H9 (cell line): Measurements from ENCODE around the gene DSN1. TPM values are rescaled to one million over a fixed set of nuclear protein-coding genes. Genes with fewer than 3 reads are reported as not detected.

ENCODE experiments used
- DNase-seq: peaks from one replicate; pipeline ENCODE4 v3.0.0-alpha.2; 2017
- H2AFZ ChIP-seq: one replicate; pipeline ENCODE4 v1.6.1; 2013; ENCODE audit warnings: mild to moderate bottlenecking, low read length, control low read depth, moderate library complexity
- H2AK5ac ChIP-seq: 2 replicates; pipeline ENCODE4 v1.6.1; 2013; ENCODE audit warnings: low read length, control low read depth, mixed read lengths; ENCODE audit not compliant: insufficient read length
- H2BK120ac ChIP-seq: one replicate; pipeline ENCODE4 v1.6.1; 2013; ENCODE audit warnings: low read depth, mild to moderate bottlenecking, low read length, control low read depth, inconsistent platforms; ENCODE audit not compliant: poor library complexity, severe bottlenecking
- H2BK12ac ChIP-seq: 2 replicates; pipeline ENCODE4 v1.6.1; 2013; ENCODE audit warnings: low read length, control low read depth, mixed read lengths, low read depth; ENCODE audit not compliant: insufficient read length
- H2BK15ac ChIP-seq: 2 replicates; pipeline ENCODE4 v1.6.1; 2013; ENCODE audit warnings: low read depth, low read length, control low read depth
- H2BK20ac ChIP-seq: one replicate; pipeline ENCODE4 v1.6.1; 2013; ENCODE audit warnings: low read depth, mild to moderate bottlenecking, low read length, control low read depth, inconsistent platforms; ENCODE audit not compliant: poor library complexity, severe bottlenecking
- H2BK5ac ChIP-seq: 2 replicates; pipeline ENCODE4 v1.6.1; 2013; ENCODE audit warnings: low read length, control low read depth, mixed read lengths; ENCODE audit not compliant: insufficient read length
- H3K14ac ChIP-seq: 2 replicates; pipeline ENCODE4 v1.6.1; 2013; ENCODE audit warnings: low read length, control low read depth; ENCODE audit not compliant: insufficient read depth
- H3K18ac ChIP-seq: 2 replicates; pipeline ENCODE4 v1.6.1; 2013; ENCODE audit warnings: low read depth, mild to moderate bottlenecking, mixed read lengths, low read length, control low read depth; ENCODE audit not compliant: insufficient read length
- H3K23ac ChIP-seq: 2 replicates; pipeline ENCODE4 v1.6.1; 2013; ENCODE audit warnings: low read length, control low read depth, mixed read lengths, low read depth; ENCODE audit not compliant: insufficient read length
- H3K23me2 ChIP-seq: 2 replicates; pipeline ENCODE4 v1.6.1; 2013; ENCODE audit warnings: low read depth, mild to moderate bottlenecking, mixed read lengths, low read length, control low read depth; ENCODE audit not compliant: insufficient read length, poor library complexity, severe bottlenecking
- H3K27ac ChIP-seq: 2 replicates; pipeline ENCODE4 v1.5.1; 2013; ENCODE audit warnings: low read length, control low read depth, mixed read lengths, low read depth; ENCODE audit not compliant: insufficient read length
- H3K27me3 ChIP-seq: 2 replicates; pipeline ENCODE4 v1.6.1; 2013; ENCODE audit warnings: low read length, control low read depth, inconsistent platforms; ENCODE audit not compliant: insufficient read depth
- H3K4ac ChIP-seq: 2 replicates; pipeline ENCODE4 v1.6.1; 2013; ENCODE audit warnings: low read depth, mild to moderate bottlenecking, control low read depth, inconsistent platforms, low read length, moderate library complexity
- H3K4me1 ChIP-seq: 2 replicates; pipeline ENCODE4 v1.6.1; 2013; ENCODE audit warnings: low read length, control low read depth, inconsistent platforms; ENCODE audit not compliant: insufficient read depth
- H3K4me2 ChIP-seq: 2 replicates; pipeline ENCODE4 v1.6.1; 2013; ENCODE audit warnings: low read length, control low read depth, mixed read lengths; ENCODE audit not compliant: insufficient read length, insufficient read depth
- H3K56ac ChIP-seq: 2 replicates; pipeline ENCODE4 v1.6.1; 2013; ENCODE audit warnings: low read depth, mild to moderate bottlenecking, mixed read lengths, low read length, control low read depth; ENCODE audit not compliant: insufficient read length
- H3K79me1 ChIP-seq: 2 replicates; pipeline ENCODE4 v1.6.1; 2013; ENCODE audit warnings: low read depth, mild to moderate bottlenecking, moderate library complexity, low read length, control low read depth, inconsistent platforms; ENCODE audit not compliant: insufficient read depth, poor library complexity, severe bottlenecking
- H3K79me2 ChIP-seq: 2 replicates; pipeline ENCODE4 v1.6.1; 2013; ENCODE audit warnings: low read length, control low read depth, inconsistent platforms; ENCODE audit not compliant: insufficient read depth
- H3K9ac ChIP-seq: 2 replicates; pipeline ENCODE4 v1.6.1; 2013; ENCODE audit warnings: low read length, control low read depth, mixed read lengths; ENCODE audit not compliant: insufficient read length; ENCODE audit errors: extremely low read depth
- H3K9me3 ChIP-seq: one replicate; pipeline ENCODE4 v1.6.1; 2013; ENCODE audit warnings: low read depth, low read length, inconsistent platforms; ENCODE audit not compliant: control insufficient read depth
- H3T11ph ChIP-seq: one replicate; pipeline ENCODE4 v1.6.1; 2013; ENCODE audit warnings: mild to moderate bottlenecking, low read length, control low read depth, inconsistent platforms
- H4K20me1 ChIP-seq: one replicate; pipeline ENCODE4 v1.6.1; 2013; ENCODE audit not compliant: control insufficient read depth, insufficient read length, insufficient read depth
- H4K5ac ChIP-seq: 2 replicates; pipeline ENCODE4 v1.6.1; 2013; ENCODE audit warnings: low read depth, mild to moderate bottlenecking, mixed read lengths, low read length, control low read depth; ENCODE audit not compliant: insufficient read length
- H4K8ac ChIP-seq: replicated peaks from 2 replicates; pipeline ENCODE4 v1.6.1; 2013; ENCODE audit warnings: low read length, control low read depth, mixed read lengths, low read depth; ENCODE audit not compliant: insufficient read length
- H4K91ac ChIP-seq: 2 replicates; pipeline ENCODE4 v1.6.1; 2013; ENCODE audit warnings: low read depth, mild to moderate bottlenecking, moderate library complexity, mixed read lengths, low read length, control low read depth; ENCODE audit not compliant: insufficient read length
- H3K27ac Mint-ChIP-seq, 3 experiments: 2 replicates in 2 of 3; 3 replicates in 1 of 3; pipeline ENCODE4 v1.8.0; 2020 to 2021; ENCODE audit warnings: mixed read lengths in 3 of 3, mild to moderate bottlenecking in 1 of 3, moderate library complexity in 1 of 3
- H3K27me3 Mint-ChIP-seq: 2 replicates; pipeline ENCODE4 v1.8.0; 2021; ENCODE audit warnings: low read depth, mild to moderate bottlenecking, moderate library complexity, mixed read lengths
- H3K36me3 Mint-ChIP-seq, 3 experiments: 2 replicates in 2 of 3; 3 replicates in 1 of 3; pipeline ENCODE4 v1.8.0; 2020 to 2021; ENCODE audit warnings: low read depth in 3 of 3, mixed read lengths in 3 of 3; ENCODE audit not compliant: insufficient read depth in 1 of 3
- H3K4me1 Mint-ChIP-seq, 2 experiments: 2 replicates each; pipeline ENCODE4 v1.8.0; 2020; ENCODE audit warnings: mixed read lengths in 2 of 2
- H3K4me3 Mint-ChIP-seq, 2 experiments: 2 replicates in 1 of 2; 3 replicates in 1 of 2; pipeline ENCODE4 v1.8.0; 2020 to 2021; ENCODE audit warnings: mild to moderate bottlenecking in 2 of 2, mixed read lengths in 2 of 2, moderate library complexity in 1 of 2
- H3K9me3 Mint-ChIP-seq, 2 experiments: 2 replicates in 1 of 2; 3 replicates in 1 of 2; pipeline ENCODE4 v1.8.0; 2020; ENCODE audit warnings: mild to moderate bottlenecking in 2 of 2, mixed read lengths in 2 of 2, moderate library complexity in 1 of 2
- CTCF ChIP-seq: fragments of 200-600 bp; sonication (generic); conservative IDR thresholded peaks from 3 replicates; pipeline ENCODE4 v1.8.0; 2021; ENCODE audit warnings: antibody characterized with exemption, mild to moderate bottlenecking
- WGBS: extraction: QIAGEN DNeasy Blood & Tissue Kit; methylation state at CpG from one replicate; pipeline ENCODE4 v1.1.7; 2013; ENCODE audit warnings: missing lambda C conversion rate, low lambda C conversion rate, mixed read lengths; ENCODE audit not compliant: insufficient read length; ENCODE audit errors: extremely low coverage; 5-methylcytosine and 5-hydroxymethylcytosine counted together
- total RNA-seq: library from RNA; stranded (reverse); gene quantifications from 2 replicates; pipeline ENCODE4 v1.2.1, GENCODE V29; 2021

DSN1 gene
- total RNA-seq, 1 experiment from 2014 or later: 22.8 TPM

- Histone ChIP-seq H2BK20ac (no peak overlapping the region), H3K27me3 (no peaks in the 10 kb centered on the region), H2AFZ (no peak overlapping the region), H3K9ac (no peak overlapping the region), H2BK5ac (no peak overlapping the region), H3K56ac (no peak overlapping the region), H3K23ac (no peak overlapping the region), H3K79me2 (no peaks in the 10 kb centered on the region), H4K91ac (no peak overlapping the region), H3K18ac (no peak overlapping the region), H3K4ac (no peak overlapping the region), H3K9me3 (no peaks in the 10 kb centered on the region), H2AK5ac (no peak overlapping the region), H3K27ac (no peak overlapping the region), H3T11ph (no peak overlapping the region), H4K8ac (no peak overlapping the region), H2BK120ac (no peak overlapping the region), H3K79me1 (no peaks in the 10 kb centered on the region), H2BK12ac (no peak overlapping the region), H2BK15ac (no peak overlapping the region), H4K5ac (no peak overlapping the region), H3K4me2 (no peak overlapping the region), H3K14ac (no peak overlapping the region), H4K20me1 (no peaks in the 10 kb centered on the region), H3K4me1 (no peaks in the 10 kb centered on the region), H3K23me2 (peaks cover 2% of the 10 kb centered on the region)
- H3K27ac Mint-ChIP-seq: no peak overlapping the region
- no peaks in the 10 kb centered on the region for H3K9me3 Mint-ChIP-seq
- no peaks in the 10 kb centered on the region for H3K27me3 Mint-ChIP-seq
- TF ChIP-seq CTCF: no peak
- peaks cover 13 to 58% (median 58%) of the 10 kb centered on the region in 3 experiments for H3K36me3 Mint-ChIP-seq
- no peak overlapping the region for H3K4me3 Mint-ChIP-seq
- WGBS: no CpG with 5 or more reads among the region's 1 CpG
- no peaks in the 10 kb centered on the region for H3K4me1 Mint-ChIP-seq
- DNase-seq: no peak
These were observed 15.3 kb downstream of the DSN1 start for GRCh38 chr20:36758276-36758675.
